NB4 (cell line): Measurements from ENCODE around the gene RTN4RL2.

Experiments used
- DNase-seq: peaks from one replicate; pipeline ENCODE4 v3.0.0; 2010; ENCODE audit warnings: low read depth
- H3K4me3 ChIP-seq: one replicate; pipeline ENCODE4 v1.5.1; 2011; ENCODE audit warnings: mild to moderate bottlenecking, low read depth, low read length, moderate library complexity
- MYC ChIP-seq: IDR thresholded peaks from 2 replicates; pipeline ENCODE4 v1.6.1; 2011; ENCODE audit warnings: low read depth, low read length
- POLR2A ChIP-seq: IDR thresholded peaks from 2 replicates; pipeline ENCODE4 v1.6.1; 2011; ENCODE audit warnings: mild to moderate bottlenecking; ENCODE audit not compliant: insufficient read length; ENCODE audit errors: extremely low read depth
- TF ChIP-seq, protein P1 (sequence below): IDR thresholded peaks from one replicate; pipeline ENCODE4 v1.5.1; 2012; ENCODE audit warnings: low read depth, low read length
- TF ChIP-seq, protein P2 (sequence below): IDR thresholded peaks from 2 replicates; pipeline ENCODE4 v1.6.1; 2011; ENCODE audit warnings: low read depth, low read length

RTN4RL2 gene

DNA sequence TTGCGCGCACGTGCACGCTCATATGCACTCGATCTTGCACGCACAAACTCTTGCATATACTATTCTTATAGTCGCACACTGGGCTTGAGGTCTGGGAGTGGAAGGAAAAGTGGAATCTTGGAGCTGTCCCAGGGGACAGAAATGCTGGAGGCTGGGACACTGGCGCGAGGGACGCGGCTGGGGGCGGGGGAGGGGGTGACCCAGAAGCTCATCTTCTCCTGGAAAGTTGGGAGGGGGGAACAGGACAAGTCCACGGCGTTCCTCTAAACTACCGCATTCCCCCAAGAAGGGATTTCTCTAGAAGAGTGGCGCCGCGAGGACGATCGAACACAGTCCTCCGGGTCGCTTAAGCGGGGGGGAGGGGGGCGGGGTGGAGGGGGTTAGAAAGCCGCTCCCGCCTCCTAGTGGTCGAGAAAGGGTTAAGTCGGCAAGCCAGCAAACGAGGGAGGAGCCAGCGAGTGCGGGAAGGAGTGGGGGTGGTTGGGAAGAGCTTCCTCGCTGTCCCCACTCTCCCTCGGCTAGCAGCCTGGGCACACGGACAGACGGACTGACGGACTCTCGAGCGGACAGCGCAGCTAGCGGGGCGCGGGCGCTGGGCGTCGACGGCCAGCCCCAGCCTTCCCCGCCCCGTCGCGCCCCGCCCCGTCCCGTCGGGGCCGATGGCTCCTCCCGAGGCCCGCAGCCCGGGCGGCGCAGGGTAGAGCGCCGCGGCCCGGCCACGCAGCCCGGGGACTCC is at the start of gene RTN4RL2:
Gene RTN4RL2 (plus strand): TSS at position 507 of the 736 bp plus-strand sequence. CDS start 338 bp downstream, outside the sequence.
- peak within 1 kb of the TSS; percentile 17 for H3K4me3 ChIP-seq
- peak; percentile 82 for DNase-seq
- TF ChIP-seq, protein P1, sequence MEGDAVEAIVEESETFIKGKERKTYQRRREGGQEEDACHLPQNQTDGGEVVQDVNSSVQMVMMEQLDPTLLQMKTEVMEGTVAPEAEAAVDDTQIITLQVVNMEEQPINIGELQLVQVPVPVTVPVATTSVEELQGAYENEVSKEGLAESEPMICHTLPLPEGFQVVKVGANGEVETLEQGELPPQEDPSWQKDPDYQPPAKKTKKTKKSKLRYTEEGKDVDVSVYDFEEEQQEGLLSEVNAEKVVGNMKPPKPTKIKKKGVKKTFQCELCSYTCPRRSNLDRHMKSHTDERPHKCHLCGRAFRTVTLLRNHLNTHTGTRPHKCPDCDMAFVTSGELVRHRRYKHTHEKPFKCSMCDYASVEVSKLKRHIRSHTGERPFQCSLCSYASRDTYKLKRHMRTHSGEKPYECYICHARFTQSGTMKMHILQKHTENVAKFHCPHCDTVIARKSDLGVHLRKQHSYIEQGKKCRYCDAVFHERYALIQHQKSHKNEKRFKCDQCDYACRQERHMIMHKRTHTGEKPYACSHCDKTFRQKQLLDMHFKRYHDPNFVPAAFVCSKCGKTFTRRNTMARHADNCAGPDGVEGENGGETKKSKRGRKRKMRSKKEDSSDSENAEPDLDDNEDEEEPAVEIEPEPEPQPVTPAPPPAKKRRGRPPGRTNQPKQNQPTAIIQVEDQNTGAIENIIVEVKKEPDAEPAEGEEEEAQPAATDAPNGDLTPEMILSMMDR = peak; percentile 50
- TF ChIP-seq, protein P2, sequence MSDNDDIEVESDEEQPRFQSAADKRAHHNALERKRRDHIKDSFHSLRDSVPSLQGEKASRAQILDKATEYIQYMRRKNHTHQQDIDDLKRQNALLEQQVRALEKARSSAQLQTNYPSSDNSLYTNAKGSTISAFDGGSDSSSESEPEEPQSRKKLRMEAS = peak; percentile 34
- TF ChIP-seq POLR2A (no peak), MYC (0 out of 2 replicates have a peak, but pooled peaks have one; percentile 31)

DNA sequence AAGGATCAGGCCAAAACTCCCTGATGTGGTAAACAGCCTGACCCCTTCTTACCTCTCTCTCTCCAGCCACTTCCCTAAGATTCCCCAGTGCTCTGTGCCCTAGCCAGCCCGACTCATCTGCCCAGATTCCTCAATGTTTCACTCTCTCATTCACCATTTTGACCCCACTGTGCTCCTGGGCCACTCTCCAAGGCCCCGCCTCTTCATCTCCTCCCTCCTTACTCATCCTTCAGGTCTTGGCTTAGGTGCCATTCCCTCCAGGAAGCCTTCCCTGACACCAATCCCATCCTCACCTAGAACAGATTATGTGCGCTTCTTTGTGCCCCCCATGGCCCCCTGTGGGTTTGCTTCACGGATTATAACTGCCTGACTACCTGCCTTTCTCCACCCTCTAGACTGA is 46.6 kb upstream of the RTN4RL2 start:
- DNase-seq = no peak
- TF ChIP-seq, protein P1 = no peak
- TF ChIP-seq POLR2A (no peak), MYC (no peak)
- TF ChIP-seq, protein P2 = no peak
- H3K4me3 ChIP-seq = no peak overlapping the region

DNA sequence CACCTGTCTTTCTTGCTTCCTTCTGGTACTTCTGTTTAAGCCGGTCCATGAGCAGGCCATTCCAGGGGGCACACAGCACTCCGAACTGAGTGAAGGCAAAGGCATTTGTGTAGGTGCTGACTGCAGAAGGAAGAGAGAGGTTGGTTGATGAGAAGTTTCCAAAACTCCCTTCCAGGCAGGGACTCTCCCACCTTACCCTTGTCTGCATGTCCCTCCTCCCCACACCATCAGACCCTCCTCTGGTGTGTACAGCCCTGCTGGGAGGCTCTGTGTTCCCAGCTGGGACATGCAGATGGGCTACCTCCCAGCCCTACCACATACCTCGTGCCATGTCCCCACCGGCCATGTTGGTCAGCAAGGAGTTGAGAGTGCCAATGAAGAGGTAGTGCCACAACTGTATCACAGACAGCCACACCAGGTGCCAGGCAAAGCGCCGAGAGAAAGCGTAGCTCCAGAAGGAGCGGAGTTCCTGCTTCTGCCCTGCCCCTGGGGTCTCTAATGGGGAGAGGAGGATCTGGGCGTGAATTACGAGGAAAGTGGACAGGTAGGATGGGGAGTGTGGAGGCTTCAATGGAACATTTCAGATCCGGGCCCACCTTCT is 45.6 kb upstream of the RTN4RL2 start:
- DNase-seq = no peak
- no peak overlapping the region for H3K4me3 ChIP-seq
- TF ChIP-seq, protein P1 = no peak
- TF ChIP-seq MYC (no peak), POLR2A (no peak)
- TF ChIP-seq, protein P2 = no peak

DNA sequence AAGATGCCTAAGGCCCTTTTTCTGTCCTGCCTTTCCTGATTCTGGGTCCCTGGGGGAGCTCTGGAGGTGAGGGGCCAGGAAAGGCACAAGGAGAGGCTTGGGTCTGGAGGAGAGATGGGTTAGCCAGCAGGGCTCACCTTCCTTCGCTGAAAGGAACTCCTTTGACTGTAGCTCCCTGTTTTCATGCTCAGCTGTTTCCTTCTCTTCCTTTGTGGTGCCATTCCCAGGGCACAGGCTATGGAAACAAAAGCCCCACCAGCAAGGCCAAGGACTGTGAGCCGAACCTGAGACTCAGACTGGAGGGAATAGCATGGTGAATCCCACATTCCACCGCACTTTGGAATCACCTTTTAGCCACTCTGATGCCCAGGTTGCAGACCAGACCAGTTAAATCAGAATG is 43.9 kb upstream of the RTN4RL2 start:
- TF ChIP-seq MYC (no peak), POLR2A (no peak)
- TF ChIP-seq, protein P1 = no peak
- TF ChIP-seq, protein P2 = no peak
- no peak overlapping the region for H3K4me3 ChIP-seq
- no peak for DNase-seq

DNA sequence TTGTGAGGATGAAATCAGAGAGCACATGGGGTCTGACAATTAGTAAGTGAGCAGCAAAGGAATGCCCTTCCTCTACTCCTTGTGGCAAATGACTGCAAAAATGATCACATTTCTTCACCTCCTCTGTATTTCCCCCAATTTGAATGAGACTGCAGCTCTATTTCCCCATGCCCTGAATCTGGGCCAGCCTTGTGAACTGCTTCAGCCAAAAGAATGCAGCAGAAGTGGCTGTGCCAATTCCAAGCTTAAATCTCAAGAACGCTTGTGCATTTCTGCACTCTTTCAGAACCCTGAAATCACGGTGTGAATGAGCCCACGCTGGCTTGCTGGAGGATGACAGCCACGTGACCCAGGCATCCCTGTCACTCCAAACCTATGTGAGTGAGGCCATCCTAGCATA is 43.3 kb upstream of the RTN4RL2 start:
- TF ChIP-seq MYC = no peak
- TF ChIP-seq, protein P2 = no peak
- TF ChIP-seq, protein P1 = no peak
- no peak for TF ChIP-seq POLR2A
- DNase-seq = no peak

More for the DNA sequence above, 43.3 kb upstream of the RTN4RL2 start:
- no peak overlapping the region for H3K4me3 ChIP-seq
